ENCODE data around the gene CEMIP2. TPM values are rescaled to one million over a fixed set of nuclear protein-coding genes. Genes with fewer than 3 reads are reported as not detected.
A peak's percentile ranks its signal among the peaks of the same experiment; 100 is the strongest.

The CEMIP2 gene
- total and polyA plus RNA-seq, 12 donors = 4.7 to 34.9 (median 9.6) TPM

- Histone ChIP-seq H3K9me3 (no peaks in the 10 kb centered on the region), H3K27me3 (peaks cover 0 to 5% (median 0%) of the 10 kb centered on the region in 7 donors), H3K4me1 (peaks cover 4 to 66% (median 31%) of the 10 kb centered on the region in 9 donors), H3K36me3 (no peaks in the 10 kb centered on the region), H3K4me3 (peak overlapping the region; percentile 47 to 96 (median 88)), H3K27ac (peak overlapping the region in 6 of 10 donors; percentile 94 to 99 (median 98))
- ATAC-seq = no peak
- WGBS, 2 donors = 17 to 27% methylated on average over 7 of the region's 7 CpGs
- intact Hi-C loops (cut with DNase I) = loop anchor here in 8 of 10 donors (5.0 to 10.0 kb wide), 9 partner anchors 45 to 595 kb away; no protein-coding TSS in a partner anchor
- no peak for DNase-seq
- TF ChIP-seq CTCF (IDR thresholded peaks at IDR 0.05) = no peak
Observed at GRCh38 chr9:71767163-71767775, 1.0 kb downstream of the CEMIP2 start.

GRCh38 chr9:71766663-71767062 is 1.6 kb downstream of the CEMIP2 start:
- no peak for ATAC-seq
- intact Hi-C loops (cut with DNase I) = loop anchor here in 8 of 10 donors (5.0 to 10.0 kb wide), 9 partner anchors 44 to 596 kb away; no protein-coding TSS in a partner anchor
- no peak for TF ChIP-seq CTCF (IDR thresholded peaks at IDR 0.05)

GRCh38 chr9:71765693-71766092 is 2.6 kb downstream of the CEMIP2 start:
- no peaks in the 10 kb centered on the region for H3K36me3 ChIP-seq
- WGBS, 2 donors = 83 to 86% methylated on average over 2 of the region's 2 CpGs
- peak overlapping the region in 3 of 10 donors; percentile 6 to 87 (median 75) for H3K4me3 ChIP-seq
- intact Hi-C loops (cut with DNase I) = loop anchor here in 8 of 10 donors (5.0 to 10.0 kb wide), 9 partner anchors 43 to 597 kb away; no protein-coding TSS in a partner anchor
- peaks cover 4 to 81% (median 31%) of the 10 kb centered on the region in 9 donors for H3K4me1 ChIP-seq
- DNase-seq (no peak), ATAC-seq (no peak)
- H3K27ac ChIP-seq = peak overlapping the region in 1 of 10 donors; percentile 22
- H3K9me3 ChIP-seq = no peaks in the 10 kb centered on the region
- TF ChIP-seq CTCF (IDR thresholded peaks at IDR 0.05) = no peak
- H3K27me3 ChIP-seq = peaks cover 0 to 5% (median 0%) of the 10 kb centered on the region in 7 donors

More at GRCh38 chr9:71766663-71767062, 1.6 kb downstream of the CEMIP2 start:
- peaks cover 4 to 72% (median 31%) of the 10 kb centered on the region in 9 donors for H3K4me1 ChIP-seq
- H3K27ac ChIP-seq = peak overlapping the region in 1 of 10 donors; percentile 99
- WGBS, 2 donors = 89% methylated on average over 4 of the region's 4 CpGs
- peaks cover 0 to 5% (median 0%) of the 10 kb centered on the region in 7 donors for H3K27me3 ChIP-seq
- H3K4me3 ChIP-seq = peak overlapping the region in 7 of 10 donors; percentile 75 to 96 (median 87)
- no peak for DNase-seq
- H3K9me3 ChIP-seq = no peaks in the 10 kb centered on the region
- no peaks in the 10 kb centered on the region for H3K36me3 ChIP-seq

GRCh38 chr9:71764891-71765290 is 3.4 kb downstream of the CEMIP2 start:
- TF ChIP-seq CTCF (IDR thresholded peaks at IDR 0.05) = no peak
- intact Hi-C loops (cut with DNase I) = loop anchor here in 8 of 10 donors (5.0 to 10.0 kb wide), 9 partner anchors 43 to 597 kb away; no protein-coding TSS in a partner anchor
- 74 to 78% methylated on average over 1 of the region's 1 CpG for WGBS, 2 donors
- Histone ChIP-seq H3K9me3 (no peaks in the 10 kb centered on the region), H3K27me3 (peaks cover 0 to 5% (median 0%) of the 10 kb centered on the region in 7 donors), H3K4me1 (peaks cover 4 to 85% (median 25%) of the 10 kb centered on the region in 9 donors), H3K27ac (peak overlapping the region in 1 of 10 donors; percentile 22), H3K4me3 (peak overlapping the region in 2 of 10 donors; percentile 6 to 87), H3K36me3 (no peaks in the 10 kb centered on the region)
- DNase-seq = no peak
- ATAC-seq = no peak
